Upper lobe of left lung (tissue), 4 donors: ENCODE measurements around the gene TMEM108.

Experiments used
- EP300 ChIP-seq, 4 donors: sonication (generic); formaldehyde crosslinking; IDR thresholded peaks; one replicate each; pipeline ENCODE4 v1.5.1; 2017; ENCODE audit warnings: antibody characterized with exemption in 4 of 4, control low read depth in 2 of 4
- POLR2A ChIP-seq, 4 donors: fragments of 450-650 bp; IDR thresholded peaks; one replicate each; pipeline ENCODE4 v1.5.1; 2016 to 2017; ENCODE audit warnings: antibody characterized with exemption in 4 of 4, mild to moderate bottlenecking in 2 of 4
- TF ChIP-seq, protein P1 (sequence below), 6 experiments: fragments of 450-650 bp in 4 of 6; fragments of 200-600 bp in 2 of 6; sonication (generic) in 2 of 6; IDR thresholded peaks; one replicate each; pipeline ENCODE4 v1.5.1; 2016 to 2019; ENCODE audit warnings: antibody characterized with exemption in 6 of 6

DNA sequence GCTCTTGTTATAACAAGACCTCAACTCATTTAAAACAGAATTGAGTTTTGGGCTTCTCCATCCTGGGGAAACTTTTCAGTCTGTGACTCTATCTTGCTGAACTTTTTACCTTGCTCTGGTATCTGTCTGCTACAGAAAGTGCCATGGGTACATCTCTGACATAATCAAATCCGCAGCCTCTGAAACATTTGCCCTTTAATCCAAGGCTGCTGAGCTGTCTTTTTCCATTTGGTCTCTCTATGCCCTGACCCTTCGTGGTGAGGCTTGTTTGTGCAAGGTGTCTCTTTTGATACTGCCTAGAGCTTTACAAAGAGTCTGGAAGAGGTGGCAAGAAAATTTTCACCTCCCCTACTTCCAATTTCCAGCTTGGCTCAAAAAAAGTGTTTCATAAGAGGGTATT lies 11.3 kb downstream of the TMEM108 start:
- TF ChIP-seq POLR2A (IDR thresholded peaks at IDR 0.05) (no peak), EP300 (IDR thresholded peaks at IDR 0.05) (no peak)
- TF ChIP-seq, protein P1, sequence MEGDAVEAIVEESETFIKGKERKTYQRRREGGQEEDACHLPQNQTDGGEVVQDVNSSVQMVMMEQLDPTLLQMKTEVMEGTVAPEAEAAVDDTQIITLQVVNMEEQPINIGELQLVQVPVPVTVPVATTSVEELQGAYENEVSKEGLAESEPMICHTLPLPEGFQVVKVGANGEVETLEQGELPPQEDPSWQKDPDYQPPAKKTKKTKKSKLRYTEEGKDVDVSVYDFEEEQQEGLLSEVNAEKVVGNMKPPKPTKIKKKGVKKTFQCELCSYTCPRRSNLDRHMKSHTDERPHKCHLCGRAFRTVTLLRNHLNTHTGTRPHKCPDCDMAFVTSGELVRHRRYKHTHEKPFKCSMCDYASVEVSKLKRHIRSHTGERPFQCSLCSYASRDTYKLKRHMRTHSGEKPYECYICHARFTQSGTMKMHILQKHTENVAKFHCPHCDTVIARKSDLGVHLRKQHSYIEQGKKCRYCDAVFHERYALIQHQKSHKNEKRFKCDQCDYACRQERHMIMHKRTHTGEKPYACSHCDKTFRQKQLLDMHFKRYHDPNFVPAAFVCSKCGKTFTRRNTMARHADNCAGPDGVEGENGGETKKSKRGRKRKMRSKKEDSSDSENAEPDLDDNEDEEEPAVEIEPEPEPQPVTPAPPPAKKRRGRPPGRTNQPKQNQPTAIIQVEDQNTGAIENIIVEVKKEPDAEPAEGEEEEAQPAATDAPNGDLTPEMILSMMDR (IDR thresholded peaks at IDR 0.05) = no peak
